H1 (cell line): Measurements from ENCODE around the gene FCAMR. TPM values are rescaled to one million over a fixed set of nuclear protein-coding genes. Genes with fewer than 3 reads are reported as not detected.

ENCODE experiments used
- CTCF ChIA-PET: fragments of 300-600 bp; sonication (Branson Sonifier 250); formaldehyde crosslinking; loops from one replicate; lab custom pipeline; 2021; ENCODE audit not compliant: partially characterized antibody; lab: Charles Lee
- POLR2A ChIA-PET: fragments of 300-600 bp; sonication (Branson Sonifier 250); formaldehyde crosslinking; loops from one replicate; lab custom pipeline; 2021; ENCODE audit warnings: inconsistent platforms; ENCODE audit not compliant: partially characterized antibody; lab: Charles Lee
- DNase-seq, 2 experiments: peaks; one replicate each; pipeline versions ENCODE4 v3.0.0 to v3.0.0-alpha.2; 2010 to 2022; ENCODE audit warnings: low spot score in 2 of 2, low read depth in 1 of 2, mixed read lengths in 1 of 2
- FAIRE-seq: peaks from 2 replicates; lab custom pipeline; 2011; peaks lifted over from hg19 to GRCh38; lab: Jason Lieb, UNC
- H2AFZ ChIP-seq: 2 replicates; pipeline ENCODE4 v1.8.1; 2012; ENCODE audit warnings: low read length, inconsistent platforms
- H2AK5ac ChIP-seq: 2 replicates; pipeline ENCODE4 v1.6.1; 2013; ENCODE audit warnings: low read depth, low read length
- H2BK120ac ChIP-seq: replicated peaks from 2 replicates; pipeline ENCODE3; 2013; ENCODE audit warnings: low read depth, low read length, inconsistent platforms
- H2BK12ac ChIP-seq: 2 replicates; pipeline ENCODE4 v1.6.1; 2013; ENCODE audit warnings: low read depth, low read length
- H2BK15ac ChIP-seq: 2 replicates; pipeline ENCODE4 v1.6.1; 2013; ENCODE audit warnings: low read length
- H2BK20ac ChIP-seq: 2 replicates; pipeline ENCODE4 v1.6.1; 2013; ENCODE audit warnings: low read length
- H2BK5ac ChIP-seq: 2 replicates; pipeline ENCODE4 v1.6.1; 2013; ENCODE audit warnings: low read depth, low read length
- H3K14ac ChIP-seq: 2 replicates; pipeline ENCODE4 v1.6.1; 2013; ENCODE audit warnings: inconsistent platforms; ENCODE audit not compliant: insufficient read length
- H3K18ac ChIP-seq: 2 replicates; pipeline ENCODE4 v1.6.1; 2013; ENCODE audit warnings: low read length; ENCODE audit errors: extremely low read depth
- H3K23ac ChIP-seq: 2 replicates; pipeline ENCODE4 v1.6.1; 2013; ENCODE audit warnings: inconsistent platforms; ENCODE audit not compliant: insufficient read length
- H3K23me2 ChIP-seq: 2 replicates; pipeline ENCODE4 v1.6.1; 2013; ENCODE audit warnings: low read depth, low read length
- H3K27ac ChIP-seq: 2 replicates; pipeline ENCODE4 v1.6.1; 2011; ENCODE audit warnings: low read depth, low read length, inconsistent platforms
- H3K27me3 ChIP-seq, 4 experiments: replicated peaks in 1 of 4; 1 replicate in 1 of 4; 2 replicates in 3 of 4; pipeline versions ENCODE4 v1.6.1 to v1.8.1; 2011 to 2013; ENCODE audit warnings: low read length in 3 of 4, mild to moderate bottlenecking in 3 of 4, inconsistent platforms in 2 of 4, mixed read lengths in 2 of 4, moderate library complexity in 1 of 4; ENCODE audit not compliant: control insufficient read depth in 3 of 4, insufficient read depth in 3 of 4; ENCODE audit errors: extremely low read depth in 1 of 4
- H3K36me3 ChIP-seq, 4 experiments: 2 replicates each; pipeline versions ENCODE4 v1.6.1 to v1.8.1; 2011 to 2013; ENCODE audit warnings: mild to moderate bottlenecking in 4 of 4, low read length in 3 of 4, moderate library complexity in 2 of 4, control low read depth in 1 of 4, inconsistent platforms in 1 of 4; ENCODE audit not compliant: insufficient read depth in 4 of 4, control insufficient read depth in 2 of 4
- H3K4ac ChIP-seq: replicated peaks from 2 replicates; pipeline ENCODE3; 2013; ENCODE audit warnings: low read length, low read depth, mixed read lengths, inconsistent platforms; ENCODE audit not compliant: insufficient read length
- H3K4me1 ChIP-seq, 4 experiments: replicated peaks in 1 of 4; 1 replicate in 1 of 4; 2 replicates in 3 of 4; pipeline versions ENCODE4 v1.6.1 to v1.8.1; 2011 to 2013; ENCODE audit warnings: low read length in 3 of 4, inconsistent platforms in 2 of 4, mixed read lengths in 1 of 4; ENCODE audit not compliant: insufficient read depth in 4 of 4, control insufficient read depth in 3 of 4
- H3K4me2 ChIP-seq, 2 experiments: 2 replicates each; pipeline versions ENCODE4 v1.6.1 to v1.8.1; 2011 to 2013; ENCODE audit warnings: low read depth in 2 of 2, low read length in 2 of 2, control low read depth in 1 of 2, inconsistent platforms in 1 of 2, mild to moderate bottlenecking in 1 of 2; ENCODE audit not compliant: insufficient read depth in 1 of 2
- H3K4me3 ChIP-seq, 4 experiments: fragments of 200-600, 300-600 bp in 1 of 4; sonication (generic), shearing (Covaris generic), sonication (Bioruptor Twin) in 1 of 4; 2 replicates each; pipeline versions ENCODE4 v1.5.1 to v1.8.1; 2011 to 2016; ENCODE audit warnings: low read length in 4 of 4, low read depth in 3 of 4, control low read depth in 2 of 4, inconsistent platforms in 2 of 4, mild to moderate bottlenecking in 2 of 4, mixed read lengths in 1 of 4, moderate library complexity in 1 of 4; ENCODE audit not compliant: insufficient read depth in 2 of 4; ENCODE audit errors: extremely low read depth in 1 of 4
- H3K56ac ChIP-seq: replicated peaks from 2 replicates; pipeline ENCODE3; 2013; ENCODE audit warnings: low read depth, mild to moderate bottlenecking, mixed read lengths, low read length, inconsistent platforms; ENCODE audit not compliant: insufficient read length
- H3K79me1 ChIP-seq: 2 replicates; pipeline ENCODE4 v1.6.1; 2013; ENCODE audit warnings: low read depth, low read length, control low read depth
- H3K79me2 ChIP-seq, 2 experiments: 2 replicates each; pipeline versions ENCODE4 v1.6.1 to v1.8.1; 2012 to 2013; ENCODE audit warnings: low read length in 2 of 2, mild to moderate bottlenecking in 2 of 2, inconsistent platforms in 1 of 2; ENCODE audit not compliant: insufficient read depth in 2 of 2, control insufficient read depth in 1 of 2
- H3K9ac ChIP-seq, 4 experiments: replicated peaks in 1 of 4; 1 replicate in 1 of 4; 2 replicates in 3 of 4; pipeline versions ENCODE4 v1.6.1 to v1.8.1; 2011 to 2013; ENCODE audit warnings: low read depth in 3 of 4, low read length in 3 of 4, control low read depth in 2 of 4, mild to moderate bottlenecking in 2 of 4, moderate library complexity in 2 of 4, inconsistent platforms in 1 of 4; ENCODE audit errors: extremely low read depth in 1 of 4
- H3K9me3 ChIP-seq, 2 experiments: 2 replicates each; pipeline versions ENCODE4 v1.6.1 to v1.8.1; 2012 to 2013; ENCODE audit warnings: mild to moderate bottlenecking in 2 of 2, moderate library complexity in 2 of 2, control low read depth in 1 of 2, inconsistent platforms in 1 of 2, low read depth in 1 of 2, low read length in 1 of 2, mixed read lengths in 1 of 2; ENCODE audit not compliant: insufficient read depth in 2 of 2
- H4K20me1 ChIP-seq, 2 experiments: replicated peaks in 1 of 2; 2 replicates each; pipeline versions ENCODE3 to v1.8.1; 2011 to 2013; ENCODE audit warnings: inconsistent platforms in 2 of 2, low read length in 2 of 2, mild to moderate bottlenecking in 1 of 2; ENCODE audit not compliant: insufficient read depth in 2 of 2, control insufficient read depth in 1 of 2
- H4K5ac ChIP-seq: 2 replicates; pipeline ENCODE4 v1.6.1; 2013; ENCODE audit warnings: low read length, low read depth, mixed read lengths, inconsistent platforms; ENCODE audit not compliant: insufficient read length
- H4K8ac ChIP-seq: 2 replicates; pipeline ENCODE4 v1.8.0; 2013; ENCODE audit warnings: mild to moderate bottlenecking, moderate library complexity, low read length, inconsistent platforms; ENCODE audit not compliant: insufficient read depth; ENCODE audit errors: extremely low read depth
- H4K91ac ChIP-seq: replicated peaks from 2 replicates; pipeline ENCODE3; 2013; ENCODE audit warnings: low read length, mixed read lengths, inconsistent platforms; ENCODE audit not compliant: insufficient read length
- YY1 ChIP-seq: IDR thresholded peaks from 2 replicates; pipeline ENCODE4 v1.6.1; 2011; ENCODE audit warnings: low read depth, mild to moderate bottlenecking, low read length
- WGBS, 2 experiments: shearing (Covaris generic) in 1 of 2; methylation state at CpG; one replicate each; pipeline versions ENCODE4 v1.1.6 to v1.1.7; 2013 to 2015; ENCODE audit warnings: low lambda C conversion rate in 2 of 2, mixed read lengths in 2 of 2, inconsistent platforms in 1 of 2, low coverage in 1 of 2, missing lambda C conversion rate in 1 of 2; ENCODE audit not compliant: insufficient replicate concordance in 2 of 2, insufficient coverage in 1 of 2, insufficient read length in 1 of 2; ENCODE audit errors: extremely low coverage in 1 of 2, missing lambda C conversion rate in 1 of 2; 5-methylcytosine and 5-hydroxymethylcytosine counted together
- polyA plus RNA-seq, 7 experiments: library from polyadenylated mRNA; depleted of rRNA in 3 of 7; stranded (reverse) in 5 of 7; unstranded in 2 of 7; fragments of >200 nt in 5 of 7; fragments of 200-250 nt in 2 of 7; gene quantifications; 1 replicate in 5 of 7; 2 replicates in 1 of 7; 4 replicates in 1 of 7; pipeline versions ENCODE4 v1.2.1 to v1.2.3, GENCODE V29; 2011 to 2013; ENCODE audit warnings: missing spikeins in 2 of 7, mixed read lengths in 2 of 7
- total RNA-seq: library from RNA; stranded (reverse); fragmentation: NEBNext Ultra II Directional; extraction: Animal tissue kit (Norgen Biotek cat#: 25700); gene quantifications from 2 replicates; pipeline ENCODE4 v1.2.1, GENCODE V29; 2021

Gene FCAMR
- total and polyA plus RNA-seq, 2 of the 8 experiments (the other 6 are each of a cell fraction or from before 2014, with no cell fraction given), result not detected

GRCh38 chr1:206953626-206954025 is 16.6 kb downstream of the FCAMR start:
- H4K5ac ChIP-seq, result no peak overlapping the region
- no peaks in the 10 kb centered on the region for H3K9me3 ChIP-seq
- WGBS, 2 experiments, result 93% methylated on average over 2 of the region's 2 CpGs; no CpG with 5 or more reads in 1 of the 2 experiments
- no peak overlapping the region for H2BK20ac ChIP-seq
- H3K4me3 ChIP-seq, result no peak overlapping the region
- H3K9ac ChIP-seq, result no peak overlapping the region
- no peak for TF ChIP-seq YY1
- no peaks in the 10 kb centered on the region for H3K36me3 ChIP-seq
- H2BK15ac ChIP-seq, result no peak overlapping the region
- no peak for DNase-seq
- H2BK5ac ChIP-seq, result no peak overlapping the region
- H2BK12ac ChIP-seq, result no peak overlapping the region
- no peak for FAIRE-seq
- ChIA-PET CTCF (interaction anchor here (1.7 to 9.3 kb wide), 2 partner anchors 19 to 29 kb away, joined by 11 to 77 read pairs; no protein-coding TSS in a partner anchor), POLR2A (no interaction called here)
- H3K18ac ChIP-seq, result no peak overlapping the region
- H2AFZ ChIP-seq, result no peak overlapping the region
- H3K23ac ChIP-seq, result no peak overlapping the region
- H4K91ac ChIP-seq, result no peak overlapping the region
- no peak overlapping the region for H3K56ac ChIP-seq
- H3K14ac ChIP-seq, result no peak overlapping the region
- H3K79me1 ChIP-seq, result no peaks in the 10 kb centered on the region
- H3K79me2 ChIP-seq, result no peaks in the 10 kb centered on the region
- H2BK120ac ChIP-seq, result no peak overlapping the region
- H4K20me1 ChIP-seq, result no peaks in the 10 kb centered on the region
- H3K4me2 ChIP-seq, result no peak overlapping the region
- H3K27me3 ChIP-seq, result peaks cover 0 to 3% (median 0%) of the 10 kb centered on the region in 4 experiments; a peak in 1 of 7 replicates
- H4K8ac ChIP-seq, result no peak overlapping the region
- H3K27ac ChIP-seq, result no peak overlapping the region
- H3K4me1 ChIP-seq, result no peaks in the 10 kb centered on the region
- no peak overlapping the region for H3K4ac ChIP-seq
- no peaks in the 10 kb centered on the region for H3K23me2 ChIP-seq
- no peak overlapping the region for H2AK5ac ChIP-seq
